GM06990 (cell line): Measurements from ENCODE around the gene CADPS2.

Source experiments
- DNase-seq: peaks from one replicate; pipeline ENCODE4 v3.0.0-alpha.2; 2011; ENCODE audit not compliant: insufficient read length; ENCODE audit errors: extremely low read depth
- H3K27me3 ChIP-seq: replicated peaks from 2 replicates; pipeline ENCODE4 v1.6.0; 2011; ENCODE audit warnings: low read length; ENCODE audit not compliant: control insufficient read depth, insufficient read depth
- H3K36me3 ChIP-seq: 2 replicates; pipeline ENCODE4 v1.5.1; 2011; ENCODE audit warnings: low read length; ENCODE audit not compliant: control insufficient read depth, insufficient read depth
- H3K4me3 ChIP-seq: replicated peaks from 2 replicates; pipeline ENCODE4 v1.5.1; 2011; ENCODE audit warnings: low read depth, mild to moderate bottlenecking, control low read depth, low read length
- TF ChIP-seq, protein P1 (sequence below): IDR thresholded peaks from 2 replicates; pipeline ENCODE4 v1.5.1; 2011; ENCODE audit warnings: low read length, control low read depth, mild to moderate bottlenecking, inconsistent platforms; ENCODE audit not compliant: insufficient read depth, poor library complexity, severe bottlenecking

The CADPS2 gene

DNA sequence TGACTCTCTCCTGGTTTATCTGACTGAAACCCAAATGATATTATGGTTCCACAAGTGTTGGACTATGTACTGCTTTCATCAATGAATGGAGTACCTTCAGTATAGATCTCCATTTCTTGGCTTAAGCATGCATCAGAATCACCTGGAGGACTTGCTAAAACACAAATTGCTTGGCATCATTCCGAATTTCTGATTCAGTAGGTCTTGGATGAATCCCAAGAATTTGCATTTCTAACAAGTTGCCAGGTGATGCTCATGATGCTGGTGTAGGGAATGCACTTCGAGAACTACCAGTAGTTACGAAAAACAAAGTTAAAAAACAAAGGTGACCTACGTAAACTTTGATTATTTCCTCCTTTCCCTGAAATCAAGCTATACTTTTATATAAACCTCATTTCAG, 462.7 kb downstream of the CADPS2 start:
- H3K27me3 ChIP-seq = no peaks in the 10 kb centered on the region
- TF ChIP-seq, protein P1, sequence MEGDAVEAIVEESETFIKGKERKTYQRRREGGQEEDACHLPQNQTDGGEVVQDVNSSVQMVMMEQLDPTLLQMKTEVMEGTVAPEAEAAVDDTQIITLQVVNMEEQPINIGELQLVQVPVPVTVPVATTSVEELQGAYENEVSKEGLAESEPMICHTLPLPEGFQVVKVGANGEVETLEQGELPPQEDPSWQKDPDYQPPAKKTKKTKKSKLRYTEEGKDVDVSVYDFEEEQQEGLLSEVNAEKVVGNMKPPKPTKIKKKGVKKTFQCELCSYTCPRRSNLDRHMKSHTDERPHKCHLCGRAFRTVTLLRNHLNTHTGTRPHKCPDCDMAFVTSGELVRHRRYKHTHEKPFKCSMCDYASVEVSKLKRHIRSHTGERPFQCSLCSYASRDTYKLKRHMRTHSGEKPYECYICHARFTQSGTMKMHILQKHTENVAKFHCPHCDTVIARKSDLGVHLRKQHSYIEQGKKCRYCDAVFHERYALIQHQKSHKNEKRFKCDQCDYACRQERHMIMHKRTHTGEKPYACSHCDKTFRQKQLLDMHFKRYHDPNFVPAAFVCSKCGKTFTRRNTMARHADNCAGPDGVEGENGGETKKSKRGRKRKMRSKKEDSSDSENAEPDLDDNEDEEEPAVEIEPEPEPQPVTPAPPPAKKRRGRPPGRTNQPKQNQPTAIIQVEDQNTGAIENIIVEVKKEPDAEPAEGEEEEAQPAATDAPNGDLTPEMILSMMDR = no peak

DNA sequence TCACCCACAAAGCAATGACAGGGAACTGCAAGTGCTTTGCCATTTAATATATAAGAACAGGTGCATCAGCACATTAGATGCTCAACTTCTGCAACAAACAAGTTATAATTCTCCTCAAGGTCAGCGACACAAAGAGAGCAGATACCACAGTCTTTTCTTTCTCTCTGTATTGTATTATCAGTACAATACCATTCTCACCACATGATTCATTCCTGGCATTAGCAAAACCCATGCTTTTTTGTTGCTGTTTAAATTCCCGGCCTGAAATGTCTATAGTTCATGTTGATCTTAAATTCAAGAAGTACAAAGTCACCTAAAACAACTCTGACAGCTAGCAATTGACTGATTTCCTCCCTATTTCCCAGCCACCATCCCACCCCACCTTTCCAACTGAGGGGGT, 469.9 kb downstream of the CADPS2 start:
- Histone ChIP-seq H3K36me3 (no peaks in the 10 kb centered on the region), H3K27me3 (no peaks in the 10 kb centered on the region), H3K4me3 (no peak overlapping the region)
- DNase-seq = no peak
- TF ChIP-seq, protein P1 = no peak

More for the DNA sequence above, 462.7 kb downstream of the CADPS2 start:
- no peak overlapping the region for H3K4me3 ChIP-seq
- H3K36me3 ChIP-seq = no peaks in the 10 kb centered on the region
- no peak for DNase-seq

DNA sequence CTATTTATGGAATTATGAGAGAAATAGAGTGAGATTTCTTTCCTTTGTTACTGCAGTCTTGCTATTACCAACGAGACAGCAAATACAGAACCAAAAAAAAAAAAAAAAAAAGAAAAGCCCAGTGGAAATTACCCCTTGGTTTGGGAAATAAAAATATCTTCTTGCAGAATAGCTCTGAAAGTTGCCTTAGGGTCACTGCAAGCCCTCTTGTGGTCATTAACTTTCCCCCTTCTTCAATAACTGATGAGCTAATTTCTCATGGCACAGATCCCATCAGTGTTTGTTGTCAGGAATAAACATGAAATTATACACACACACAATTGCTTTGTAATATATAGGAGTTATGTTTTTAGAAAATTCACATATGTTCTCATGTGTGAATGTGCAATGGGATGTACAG, 470.8 kb downstream of the CADPS2 start:
- TF ChIP-seq, protein P1 = no peak
- no peak for DNase-seq
- no peaks in the 10 kb centered on the region for H3K36me3 ChIP-seq
- no peaks in the 10 kb centered on the region for H3K27me3 ChIP-seq
- no peak overlapping the region for H3K4me3 ChIP-seq

- TF ChIP-seq, protein P1 = no peak
- DNase-seq = no peak
- no peaks in the 10 kb centered on the region for H3K36me3 ChIP-seq
- no peaks in the 10 kb centered on the region for H3K27me3 ChIP-seq
- no peak overlapping the region for H3K4me3 ChIP-seq
These were observed 472.9 kb downstream of the CADPS2 start for GRCh38 chr7:122413339-122413738.

- DNase-seq = no peak
- Histone ChIP-seq H3K36me3 (no peaks in the 10 kb centered on the region), H3K27me3 (no peaks in the 10 kb centered on the region), H3K4me3 (no peak overlapping the region)
- TF ChIP-seq, protein P1 = no peak
These were observed 473.4 kb downstream of the CADPS2 start for GRCh38 chr7:122412883-122413282.

DNA sequence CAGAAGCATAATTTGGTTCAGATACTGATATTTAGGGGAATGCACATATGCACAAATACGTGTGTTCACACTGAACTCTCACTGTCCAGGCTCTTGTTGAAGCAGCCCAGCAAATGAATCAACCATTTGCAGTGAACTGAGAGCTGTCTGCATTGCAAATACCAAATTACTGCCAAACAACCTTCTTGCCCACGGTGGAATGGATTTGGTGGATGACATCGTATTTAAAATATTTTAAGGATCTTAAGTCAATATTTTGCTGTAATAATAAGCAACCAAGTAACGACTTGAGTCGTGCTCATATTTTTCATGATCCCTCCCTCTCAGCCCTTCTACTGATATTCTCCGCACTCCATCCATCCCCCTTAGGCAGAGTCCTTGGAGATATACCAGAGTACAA, 473.8 kb downstream of the CADPS2 start:
- TF ChIP-seq, protein P1 = no peak
- no peak for DNase-seq
- Histone ChIP-seq H3K27me3 (no peaks in the 10 kb centered on the region), H3K4me3 (no peak overlapping the region), H3K36me3 (no peaks in the 10 kb centered on the region)
